Spleen (tissue), 11 donors: ENCODE data around the gene LYPD1. TPM values are rescaled to one million over a fixed set of nuclear protein-coding genes. Genes with fewer than 3 reads are reported as not detected.

Experiments
- DNase-seq: peaks from one replicate; pipeline ENCODE4 v3.0.0-alpha.2; 2020
- H3K27ac ChIP-seq, 8 donors: fragments of 200-600 bp; sonication (generic) in 7 of 8; 1 replicate in 4 of 8; 2 replicates in 4 of 8; pipeline versions ENCODE4 v1.5.0 to v1.8.0; 2016 to 2021; ENCODE audit warnings: inconsistent platforms in 4 of 8, mild to moderate bottlenecking in 4 of 8, moderate library complexity in 1 of 8
- H3K27me3 ChIP-seq, 7 donors: fragments of 200-600 bp; sonication (generic) in 6 of 7; replicated peaks in 1 of 7; 1 replicate in 4 of 7; 2 replicates in 3 of 7; pipeline versions ENCODE4 v1.5.0 to v1.8.0; 2016 to 2021; ENCODE audit warnings: inconsistent platforms in 3 of 7, mild to moderate bottlenecking in 1 of 7
- H3K36me3 ChIP-seq, 6 donors: fragments of 200-600 bp; sonication (generic) in 5 of 6; 1 replicate in 4 of 6; 2 replicates in 2 of 6; pipeline versions ENCODE4 v1.5.0 to v1.8.0; 2016 to 2021; ENCODE audit warnings: inconsistent platforms in 2 of 6
- H3K4me1 ChIP-seq, 6 donors: fragments of 200-600 bp; sonication (generic) in 5 of 6; 1 replicate in 3 of 6; 2 replicates in 3 of 6; pipeline versions ENCODE4 v1.5.0 to v1.8.0; 2016 to 2021; ENCODE audit warnings: inconsistent platforms in 3 of 6
- H3K4me3 ChIP-seq, 8 donors: fragments of 200-600 bp; sonication (generic) in 7 of 8; 1 replicate in 4 of 8; 2 replicates in 4 of 8; pipeline versions ENCODE4 v1.5.0 to v1.8.0; 2016 to 2021; ENCODE audit warnings: inconsistent platforms in 4 of 8, mild to moderate bottlenecking in 4 of 8, moderate library complexity in 2 of 8
- H3K9me3 ChIP-seq, 8 donors: fragments of 200-600 bp; sonication (generic) in 7 of 8; 1 replicate in 4 of 8; 2 replicates in 4 of 8; pipeline versions ENCODE4 v1.5.0 to v1.8.0; 2016 to 2021; ENCODE audit warnings: inconsistent platforms in 4 of 8
- CTCF ChIP-seq, 11 experiments: fragments of 200-600 bp in 7 of 11; fragments of 450-650 bp in 4 of 11; sonication (generic) in 4 of 11; IDR thresholded peaks in 8 of 11; conservative IDR thresholded peaks in 3 of 11; 1 replicate in 7 of 11; 2 replicates in 4 of 11; pipeline versions ENCODE4 v1.4.0 to v1.8.0; 2016 to 2021; ENCODE audit warnings: antibody characterized with exemption in 11 of 11, inconsistent platforms in 4 of 11, mild to moderate bottlenecking in 1 of 11
- POLR2A ChIP-seq, 3 donors: fragments of 450-650 bp; IDR thresholded peaks; one replicate each; pipeline ENCODE4 v1.5.1; 2017; ENCODE audit warnings: antibody characterized with exemption in 3 of 3, mild to moderate bottlenecking in 1 of 3
- POLR2AphosphoS5 ChIP-seq, 3 donors: sonication (generic); formaldehyde crosslinking; IDR thresholded peaks; one replicate each; pipeline ENCODE4 v1.5.1; 2017; ENCODE audit warnings: antibody characterized with exemption in 3 of 3
- WGBS, 5 donors: extraction: QIAGEN DNeasy Blood & Tissue Kit in 3 of 5; methylation state at CpG; one replicate each; pipeline versions ENCODE4 v1.1.5 to v1.1.7; 2013 to 2018; 5-methylcytosine and 5-hydroxymethylcytosine counted together
- intact Hi-C: fragments of 100-400 bp; cut with DNase I; formaldehyde crosslinking; loops from one replicate; pipeline ENCODE4 v1.15.0; 2023; ENCODE audit warnings: low total_unique reads
- polyA plus RNA-seq, 3 donors: library from polyadenylated mRNA; stranded (reverse); fragments of 200-250 nt; gene quantifications; one replicate each; pipeline ENCODE4 v1.2.1, GENCODE V29; 2013
- total RNA-seq, 7 donors: library from RNA; depleted of rRNA in 3 of 7; stranded (reverse); fragments of >200 nt in 3 of 7; fragmentation: NEBNext Ultra II Directional in 4 of 7; extraction: Animal tissue kit (Norgen Biotek cat#: 25700) in 4 of 7; gene quantifications; one replicate each; pipeline versions ENCODE4 v1.1.0 to v1.2.1, GENCODE V29; 2016 to 2021
- donor health status: healthy with polysubstance abuse.
- donor health status: DM: no; HTN: no; CAD: no; lungs with moderate emphysema.
- donor health status: DM: no; HTN: no; CAD: no.
- donor health status: Bipolar disorder and iron deficiency.
- donor health status: healthy.
- donor health status: DM: no; HTN: no; CAD: no.
- donor health status: DM: yes; HTN: yes; CAD: no.

LYPD1 gene
- total and polyA plus RNA-seq, 10 donors: 0.10 to 4.3 (median 0.46) TPM

DNA sequence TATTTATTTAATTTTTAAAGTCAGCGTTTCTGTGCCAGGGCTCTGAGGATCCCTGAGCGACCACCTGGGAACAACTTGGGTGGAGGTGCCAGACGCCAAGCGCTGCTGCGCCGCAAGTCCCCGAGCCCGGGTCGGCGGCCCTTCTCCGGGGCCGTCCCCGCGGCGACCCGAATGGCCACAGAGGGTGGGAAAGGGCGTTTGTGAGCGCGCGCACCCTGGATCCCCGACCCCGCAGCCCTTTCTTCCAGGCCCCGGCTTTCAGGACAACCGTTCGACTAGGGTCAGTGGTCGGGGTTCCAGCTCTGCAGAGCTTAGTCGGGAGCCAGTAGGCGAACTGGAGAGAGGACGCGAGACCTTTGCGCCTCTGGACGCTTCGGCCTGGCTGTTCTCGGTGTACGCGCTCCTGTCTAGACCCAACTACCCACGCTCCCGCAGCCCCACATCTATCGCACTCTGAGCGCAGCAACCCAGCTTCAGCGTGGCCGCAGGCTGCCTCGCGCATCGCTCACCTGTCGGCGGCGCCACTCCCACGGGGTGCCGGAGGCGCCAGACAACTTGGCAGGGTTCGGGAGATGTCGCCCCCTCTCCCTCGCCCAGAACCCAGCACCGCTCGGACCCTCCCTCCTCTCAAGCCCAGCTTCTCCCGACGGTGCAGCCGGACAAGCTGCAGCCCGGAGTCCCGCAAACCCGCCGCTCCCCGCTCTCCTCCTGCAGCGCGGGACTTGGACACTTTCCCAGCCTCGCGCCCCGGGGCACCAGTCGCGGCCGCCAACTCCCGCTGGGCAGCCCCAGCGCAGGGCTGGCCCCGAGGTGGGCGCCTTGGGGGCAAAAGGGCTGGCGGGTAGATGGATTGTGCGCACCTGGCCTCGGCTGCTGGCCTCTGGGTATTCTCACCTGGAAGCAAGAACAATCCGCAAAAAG, 758 bp downstream of the LYPD1 start:
- no peak for DNase-seq
- 2 to 6% (median 4%) methylated on average over 22 to 80 of the region's 80 CpGs for WGBS, 5 donors
- peak overlapping the region; percentile 5 to 63 (median 28) for H3K4me3 ChIP-seq

GRCh38 chr2:132668189-132668823, 1.7 kb downstream of the LYPD1 start:
- H3K27ac ChIP-seq: no peak overlapping the region
- WGBS, 5 donors: 4 to 11% (median 6%) methylated on average over 17 to 25 of the region's 25 CpGs
- peaks cover 3 to 69% (median 39%) of the 10 kb centered on the region in 7 donors for H3K27me3 ChIP-seq
- intact Hi-C loops: no loop called here
- no peaks in the 10 kb centered on the region for H3K9me3 ChIP-seq
- DNase-seq: no peak
- no peaks in the 10 kb centered on the region for H3K36me3 ChIP-seq
- peak overlapping the region in 2 of 8 donors; percentile 36 to 63 for H3K4me3 ChIP-seq
- peaks cover 8 to 32% (median 28%) of the 10 kb centered on the region in 6 donors for H3K4me1 ChIP-seq
- no peak for TF ChIP-seq POLR2AphosphoS5 (IDR thresholded peaks at IDR 0.05)
- no peak for TF ChIP-seq POLR2A (IDR thresholded peaks at IDR 0.05)
- no peak for TF ChIP-seq CTCF (IDR thresholded peaks at IDR 0.05 in 8 of 11, conservative IDR thresholded peaks at IDR 0.05 in 3 of 11)

More for the DNA sequence above, 758 bp downstream of the LYPD1 start:
- Histone ChIP-seq H3K4me1 (peaks cover 8 to 32% (median 28%) of the 10 kb centered on the region in 6 donors), H3K27me3 (peaks cover 3 to 74% (median 39%) of the 10 kb centered on the region in 7 donors), H3K36me3 (no peaks in the 10 kb centered on the region), H3K9me3 (no peaks in the 10 kb centered on the region), H3K27ac (no peak overlapping the region)
- TF ChIP-seq POLR2A (IDR thresholded peaks at IDR 0.05): no peak
- intact Hi-C loops: no loop called here

- Histone ChIP-seq H3K27me3 (peaks cover 3 to 66% (median 39%) of the 10 kb centered on the region in 7 donors), H3K9me3 (no peaks in the 10 kb centered on the region)
- 20 to 38% (median 33%) methylated on average over 1 of the region's 1 CpG for WGBS, 5 donors
Observed at GRCh38 chr2:132667706-132668105, 2.3 kb downstream of the LYPD1 start.

More at GRCh38 chr2:132667706-132668105, 2.3 kb downstream of the LYPD1 start:
- TF ChIP-seq POLR2A (IDR thresholded peaks at IDR 0.05): no peak
- TF ChIP-seq CTCF (IDR thresholded peaks at IDR 0.05 in 8 of 11, conservative IDR thresholded peaks at IDR 0.05 in 3 of 11): no peak
- TF ChIP-seq POLR2AphosphoS5 (IDR thresholded peaks at IDR 0.05): no peak
- H3K4me1 ChIP-seq: peaks cover 8 to 32% (median 28%) of the 10 kb centered on the region in 6 donors
- DNase-seq: no peak
- H3K27ac ChIP-seq: no peak overlapping the region
- H3K36me3 ChIP-seq: no peaks in the 10 kb centered on the region
- H3K4me3 ChIP-seq: no peak overlapping the region
- intact Hi-C loops: no loop called here
